K562 (cell line): ENCODE measurements around the gene DUSP10. TPM values are rescaled to one million over a fixed set of nuclear protein-coding genes. Genes with fewer than 3 reads are reported as not detected.
A peak's percentile ranks its signal among the peaks of the same experiment; 100 is the strongest.

Experiments
- BACH1 ChIP-seq: fragments of 200-800 bp; sonication (Bioruptor generic); IDR thresholded peaks from 2 replicates; pipeline ENCODE4 v1.6.1; 2016; ENCODE audit warnings: missing genetic modification characterization, missing compliant biosample characterization
- CXXC5 ChIP-seq: fragments of 250-450 bp; sonication (Bioruptor Pico); IDR thresholded peaks from 2 replicates; pipeline ENCODE4 v1.8.0; 2022; ENCODE audit warnings: inconsistent platforms, mild to moderate bottlenecking, moderate library complexity
- FOXM1 ChIP-seq, 2 experiments: fragments of 450-650 bp in 1 of 2; sonication (generic) in 1 of 2; formaldehyde crosslinking in 1 of 2; IDR thresholded peaks; 2 replicates each; pipeline versions ENCODE4 v1.6.1 to v1.9.0; 2017 to 2022; ENCODE audit warnings: low read depth in 2 of 2, mild to moderate bottlenecking in 2 of 2, missing genetic modification reagents in 1 of 2, moderate library complexity in 1 of 2
- KLF6 ChIP-seq: fragments of 250-450 bp; sonication (Bioruptor Pico); IDR thresholded peaks from 2 replicates; pipeline ENCODE4 v1.4.0; 2020; ENCODE audit warnings: mild to moderate bottlenecking, moderate library complexity, borderline replicate concordance
- MAFK ChIP-seq: IDR thresholded peaks from 2 replicates; pipeline ENCODE4 v1.6.1; 2011; ENCODE audit warnings: low read length, improper control_type of control experiment
- NR2C1 ChIP-seq, 2 experiments: fragments of 450-650 bp; IDR thresholded peaks; 2 replicates each; pipeline ENCODE4 v1.6.1; 2017; ENCODE audit warnings: mild to moderate bottlenecking in 2 of 2, antibody characterized with exemption in 1 of 2, inconsistent platforms in 1 of 2, missing compliant biosample characterization in 1 of 2, missing genetic modification characterization in 1 of 2
- SMAD4 ChIP-seq: fragments of 250-450 bp; sonication (Bioruptor Pico); conservative IDR thresholded peaks from 2 replicates; pipeline ENCODE4 v1.8.0; 2021; ENCODE audit warnings: inconsistent platforms, mild to moderate bottlenecking, moderate library complexity
- TEAD4 ChIP-seq, 2 experiments: sonication (generic) in 1 of 2; formaldehyde crosslinking in 1 of 2; IDR thresholded peaks; 2 replicates each; pipeline versions ENCODE4 v1.6.1 to v1.8.0; 2012 to 2022; ENCODE audit warnings: borderline replicate concordance in 1 of 2, inconsistent platforms in 1 of 2, low read length in 1 of 2, mild to moderate bottlenecking in 1 of 2, missing genetic modification reagents in 1 of 2
- TRIM24 ChIP-seq, 2 experiments: fragments of 450-650 bp; IDR thresholded peaks; 2 replicates each; pipeline ENCODE4 v1.6.1; 2016
- ZNF354B ChIP-seq: fragments of 250-450 bp; sonication (Bioruptor Pico); IDR thresholded peaks from 2 replicates; pipeline ENCODE4 v1.4.0; 2020
- ZNF76 ChIP-seq: fragments of 250-450 bp; sonication (Bioruptor Pico); IDR thresholded peaks from 2 replicates; pipeline ENCODE4 v1.4.0; 2020; ENCODE audit warnings: mild to moderate bottlenecking, moderate library complexity, borderline replicate concordance
- polyA plus RNA-seq, 8 experiments: library from polyadenylated mRNA; depleted of rRNA in 4 of 8; stranded (reverse) in 5 of 8; unstranded in 3 of 8; fragments of >200 nt; fragmentation: Nextera tagmentation in 2 of 8; fragmentation: Illumina TruSeq in 1 of 8; extraction: Ambion mirVana in 2 of 8; extraction: Trizol in 1 of 8; gene quantifications; 2 replicates each; pipeline versions ENCODE4 v1.2.1 to v1.2.3, GENCODE V29; 2011 to 2014; ENCODE audit warnings: inconsistent platforms in 1 of 8, missing spikeins in 1 of 8
- total RNA-seq, 7 experiments: library from RNA; depleted of rRNA in 6 of 7; stranded (reverse); fragments of >200 nt in 6 of 7; fragmentation: Illumina TruSeq in 2 of 7; extraction: Trizol in 2 of 7; gene quantifications; 2 replicates each; pipeline versions ENCODE4 v1.2.1 to v1.2.3, GENCODE V29; 2011 to 2021; ENCODE audit warnings: low replicate concordance in 1 of 7
- TF ChIP-seq, protein P1 (sequence below): fragments of 250-450 bp; sonication (Bioruptor Pico); IDR thresholded peaks from 2 replicates; pipeline ENCODE4 v1.5.0; 2020; ENCODE audit warnings: mild to moderate bottlenecking
- TF ChIP-seq, protein P2 (sequence below): fragments of 450-650 bp; formaldehyde crosslinking; IDR thresholded peaks from 2 replicates; pipeline ENCODE4 v1.4.0; 2022; ENCODE audit warnings: missing genetic modification characterization
- TF ChIP-seq, protein P3 (sequence below): fragments of 450-650 bp; IDR thresholded peaks from 2 replicates; pipeline ENCODE4 v1.6.1; 2016; ENCODE audit warnings: low read depth, mild to moderate bottlenecking, moderate library complexity
- TF ChIP-seq, protein P4 (sequence below): IDR thresholded peaks from 2 replicates; pipeline ENCODE4 v1.6.1; 2014; ENCODE audit warnings: antibody characterized with exemption

The DUSP10 gene
- total and polyA plus RNA-seq, 9 of the 15 experiments (the other 6 are each of a cell fraction or from before 2014, with no cell fraction given): 1.7 to 8.3 (median 6.1) TPM

DNA sequence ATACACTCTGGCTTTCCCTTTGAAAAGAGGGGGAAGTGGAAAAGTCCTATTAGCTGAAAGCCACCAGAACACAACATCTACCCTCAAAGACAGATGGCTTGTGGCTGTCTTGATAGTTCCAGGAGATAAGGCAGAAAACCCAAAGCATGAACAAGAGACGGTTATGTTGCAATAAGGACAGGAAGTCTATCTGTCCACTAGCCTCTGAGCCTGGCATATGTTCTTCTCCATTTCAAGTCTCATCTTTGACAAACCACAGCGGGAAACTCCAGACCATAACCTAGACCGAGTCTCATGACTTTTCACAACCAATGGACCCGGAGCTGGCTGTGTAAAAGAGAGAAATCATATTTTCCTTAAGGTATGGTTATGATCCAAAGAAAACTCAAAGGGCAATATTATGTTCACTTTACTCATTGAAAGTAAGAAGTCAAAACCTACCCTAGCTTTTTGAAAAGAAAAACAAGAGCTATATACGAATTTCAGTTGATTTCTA is 33.8 kb downstream of the DUSP10 start (continued):
- TF ChIP-seq, protein P1, sequence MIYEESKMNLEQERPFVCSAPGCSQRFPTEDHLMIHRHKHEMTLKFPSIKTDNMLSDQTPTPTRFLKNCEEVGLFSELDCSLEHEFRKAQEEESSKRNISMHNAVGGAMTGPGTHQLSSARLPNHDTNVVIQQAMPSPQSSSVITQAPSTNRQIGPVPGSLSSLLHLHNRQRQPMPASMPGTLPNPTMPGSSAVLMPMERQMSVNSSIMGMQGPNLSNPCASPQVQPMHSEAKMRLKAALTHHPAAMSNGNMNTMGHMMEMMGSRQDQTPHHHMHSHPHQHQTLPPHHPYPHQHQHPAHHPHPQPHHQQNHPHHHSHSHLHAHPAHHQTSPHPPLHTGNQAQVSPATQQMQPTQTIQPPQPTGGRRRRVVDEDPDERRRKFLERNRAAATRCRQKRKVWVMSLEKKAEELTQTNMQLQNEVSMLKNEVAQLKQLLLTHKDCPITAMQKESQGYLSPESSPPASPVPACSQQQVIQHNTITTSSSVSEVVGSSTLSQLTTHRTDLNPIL (CRISPR knock-in tag): peak; percentile 72
- TF ChIP-seq TRIM24 (IDR thresholded peaks at IDR 0.05) (peak; percentile 93 to 96), FOXM1 (IDR thresholded peaks at IDR 0.05; ENCODE audit: low read depth) (peak; percentile 73), FOXM1 (CRISPR knock-in tag; IDR thresholded peaks at IDR 0.05; ENCODE audit: low read depth) (no peak), CXXC5 (CRISPR knock-in tag) (peak; percentile 78), MAFK (no peak), SMAD4 (CRISPR knock-in tag) (peak; percentile 98), BACH1 (tag) (peak; percentile 82), ZNF76 (CRISPR knock-in tag) (peak; percentile 63; the same call in 1 of the 2 replicates), KLF6 (CRISPR knock-in tag) (peak; percentile 75; the same call in 1 of the 2 replicates), NR2C1 (IDR thresholded peaks at IDR 0.05) (no peak; the same call in 1 of the 2 replicates), NR2C1 (tag; IDR thresholded peaks at IDR 0.05) (peak; percentile 54), TEAD4 (IDR thresholded peaks at IDR 0.05; ENCODE audit: low read length) (peak; percentile 91), TEAD4 (CRISPR knock-in tag; IDR thresholded peaks at IDR 0.05; ENCODE audit: borderline replicate concordance) (no peak), ZNF354B (CRISPR knock-in tag) (no peak; the same call in 1 of the 2 replicates)
- TF ChIP-seq, protein P2, sequence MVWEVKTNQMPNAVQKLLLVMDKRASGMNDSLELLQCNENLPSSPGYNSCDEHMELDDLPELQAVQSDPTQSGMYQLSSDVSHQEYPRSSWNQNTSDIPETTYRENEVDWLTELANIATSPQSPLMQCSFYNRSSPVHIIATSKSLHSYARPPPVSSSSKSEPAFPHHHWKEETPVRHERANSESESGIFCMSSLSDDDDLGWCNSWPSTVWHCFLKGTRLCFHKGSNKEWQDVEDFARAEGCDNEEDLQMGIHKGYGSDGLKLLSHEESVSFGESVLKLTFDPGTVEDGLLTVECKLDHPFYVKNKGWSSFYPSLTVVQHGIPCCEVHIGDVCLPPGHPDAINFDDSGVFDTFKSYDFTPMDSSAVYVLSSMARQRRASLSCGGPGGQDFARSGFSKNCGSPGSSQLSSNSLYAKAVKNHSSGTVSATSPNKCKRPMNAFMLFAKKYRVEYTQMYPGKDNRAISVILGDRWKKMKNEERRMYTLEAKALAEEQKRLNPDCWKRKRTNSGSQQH (CRISPR knock-in tag): peak; percentile 66; the same call in 1 of the 2 replicates
- TF ChIP-seq, protein P3, sequence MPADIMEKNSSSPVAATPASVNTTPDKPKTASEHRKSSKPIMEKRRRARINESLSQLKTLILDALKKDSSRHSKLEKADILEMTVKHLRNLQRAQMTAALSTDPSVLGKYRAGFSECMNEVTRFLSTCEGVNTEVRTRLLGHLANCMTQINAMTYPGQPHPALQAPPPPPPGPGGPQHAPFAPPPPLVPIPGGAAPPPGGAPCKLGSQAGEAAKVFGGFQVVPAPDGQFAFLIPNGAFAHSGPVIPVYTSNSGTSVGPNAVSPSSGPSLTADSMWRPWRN: peak; percentile 81
- TF ChIP-seq, protein P4, sequence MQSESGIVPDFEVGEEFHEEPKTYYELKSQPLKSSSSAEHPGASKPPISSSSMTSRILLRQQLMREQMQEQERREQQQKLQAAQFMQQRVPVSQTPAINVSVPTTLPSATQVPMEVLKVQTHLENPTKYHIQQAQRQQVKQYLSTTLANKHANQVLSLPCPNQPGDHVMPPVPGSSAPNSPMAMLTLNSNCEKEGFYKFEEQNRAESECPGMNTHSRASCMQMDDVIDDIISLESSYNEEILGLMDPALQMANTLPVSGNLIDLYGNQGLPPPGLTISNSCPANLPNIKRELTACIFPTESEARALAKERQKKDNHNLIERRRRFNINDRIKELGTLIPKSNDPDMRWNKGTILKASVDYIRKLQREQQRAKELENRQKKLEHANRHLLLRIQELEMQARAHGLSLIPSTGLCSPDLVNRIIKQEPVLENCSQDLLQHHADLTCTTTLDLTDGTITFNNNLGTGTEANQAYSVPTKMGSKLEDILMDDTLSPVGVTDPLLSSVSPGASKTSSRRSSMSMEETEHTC: peak; percentile 54
